Upper lobe of left lung (tissue), 6 donors: ENCODE measurements around the gene HCFC1. TPM values are rescaled to one million over a fixed set of nuclear protein-coding genes. Genes with fewer than 3 reads are reported as not detected.
"Not testable (repeated sequence)": the region's sequence is repeated elsewhere in the genome, so short reads cannot be mapped to it uniquely, and the experiment has no call there.

Source experiments
- ATAC-seq, 2 donors: fragments of 200-7000 bp; cut with Tn5 transposase; one replicate each; pipeline ENCODE4 v1.9.1; 2022; ENCODE audit warnings: mild to moderate bottlenecking in 2 of 2, moderate library complexity in 2 of 2; ENCODE audit not compliant: low FRiP score in 2 of 2
- DNase-seq, 2 donors: peaks; one replicate each; pipeline ENCODE4 v3.0.0-alpha.2; 2019 to 2020
- H3K27ac ChIP-seq, 4 donors: fragments of 200-600 bp; sonication (generic); one replicate each; pipeline ENCODE4 v1.5.1; 2016 to 2019
- H3K27me3 ChIP-seq, 4 donors: fragments of 200-600 bp; sonication (generic); one replicate each; pipeline ENCODE4 v1.5.1; 2017 to 2019
- H3K36me3 ChIP-seq, 4 donors: fragments of 200-600 bp; sonication (generic); one replicate each; pipeline ENCODE4 v1.5.1; 2016 to 2019
- H3K4me1 ChIP-seq, 4 donors: fragments of 200-600 bp; sonication (generic); one replicate each; pipeline ENCODE4 v1.5.1; 2018 to 2019
- H3K4me3 ChIP-seq, 4 donors: fragments of 200-600 bp; sonication (generic); one replicate each; pipeline ENCODE4 v1.5.1; 2017 to 2019; ENCODE audit warnings: mild to moderate bottlenecking in 2 of 4, moderate library complexity in 1 of 4
- H3K9me3 ChIP-seq, 4 donors: fragments of 200-600 bp; sonication (generic); one replicate each; pipeline ENCODE4 v1.5.1; 2018 to 2019
- CTCF ChIP-seq, 6 experiments: fragments of 450-650 bp in 4 of 6; fragments of 200-600 bp in 2 of 6; sonication (generic) in 2 of 6; IDR thresholded peaks; one replicate each; pipeline ENCODE4 v1.5.1; 2016 to 2019; ENCODE audit warnings: antibody characterized with exemption in 6 of 6
- EP300 ChIP-seq, 4 donors: sonication (generic); formaldehyde crosslinking; IDR thresholded peaks; one replicate each; pipeline ENCODE4 v1.5.1; 2017; ENCODE audit warnings: antibody characterized with exemption in 4 of 4, control low read depth in 2 of 4
- POLR2A ChIP-seq, 4 donors: fragments of 450-650 bp; IDR thresholded peaks; one replicate each; pipeline ENCODE4 v1.5.1; 2016 to 2017; ENCODE audit warnings: antibody characterized with exemption in 4 of 4, mild to moderate bottlenecking in 2 of 4
- POLR2AphosphoS5 ChIP-seq, 2 donors: sonication (generic); formaldehyde crosslinking; IDR thresholded peaks; one replicate each; pipeline ENCODE4 v1.5.1; 2017; ENCODE audit warnings: antibody characterized with exemption in 2 of 2
- WGBS, 2 donors: methylation state at CpG; one replicate each; pipeline ENCODE4 v1.1.5; 2017 to 2018; 5-methylcytosine and 5-hydroxymethylcytosine counted together
- total RNA-seq, 6 donors: library from RNA; depleted of rRNA in 4 of 6; stranded (reverse); fragments of >200 nt in 4 of 6; gene quantifications; one replicate each; pipeline versions ENCODE4 v1.1.0 to v1.2.1, GENCODE V29; 2016 to 2021
- donor health status: DM: no; HTN: no; CAD: no; lungs with moderate emphysema.
- donor health status: DM: no; HTN: yes; CAD: no; lungs with severe emphysema.

The HCFC1 gene
- total RNA-seq, 6 donors from 2014 or later: 40.8 to 78.9 (median 52.2) TPM

- no peaks in the 10 kb centered on the region for H3K27me3 ChIP-seq
- DNase-seq (no peak), ATAC-seq (no peak)
- 95 to 100% methylated on average over 6 to 8 of the region's 8 CpGs for WGBS, 2 donors
- TF ChIP-seq CTCF (IDR thresholded peaks at IDR 0.05) (no peak), EP300 (IDR thresholded peaks at IDR 0.05) (no peak), POLR2A (IDR thresholded peaks at IDR 0.05) (no peak), POLR2AphosphoS5 (IDR thresholded peaks at IDR 0.05) (no peak)
- H3K4me3 ChIP-seq: no peak overlapping the region
- H3K9me3 ChIP-seq: peaks cover 0 to under 1% (median 0%) of the 10 kb centered on the region in 4 donors
- H3K4me1 ChIP-seq: peaks cover 0 to 12% (median 0%) of the 10 kb centered on the region in 4 donors
- H3K36me3 ChIP-seq: no peaks in the 10 kb centered on the region
- H3K27ac ChIP-seq: no peak overlapping the region
These were observed 23.9 kb upstream of the HCFC1 start for GRCh38 chrX:153995504-153995903.

GRCh38 chrX:153994398-153994797 lies 22.8 kb upstream of the HCFC1 start:
- H3K4me3 ChIP-seq, DNase-seq, H3K4me1 ChIP-seq, H3K27ac ChIP-seq, H3K36me3 ChIP-seq, H3K27me3 ChIP-seq, ATAC-seq, H3K9me3 ChIP-seq: not testable (repeated sequence)
- 53% methylated on average over 5 of the region's 5 CpGs; no CpG with 5 or more reads in 1 of the 2 donors for WGBS, 2 donors

DNA sequence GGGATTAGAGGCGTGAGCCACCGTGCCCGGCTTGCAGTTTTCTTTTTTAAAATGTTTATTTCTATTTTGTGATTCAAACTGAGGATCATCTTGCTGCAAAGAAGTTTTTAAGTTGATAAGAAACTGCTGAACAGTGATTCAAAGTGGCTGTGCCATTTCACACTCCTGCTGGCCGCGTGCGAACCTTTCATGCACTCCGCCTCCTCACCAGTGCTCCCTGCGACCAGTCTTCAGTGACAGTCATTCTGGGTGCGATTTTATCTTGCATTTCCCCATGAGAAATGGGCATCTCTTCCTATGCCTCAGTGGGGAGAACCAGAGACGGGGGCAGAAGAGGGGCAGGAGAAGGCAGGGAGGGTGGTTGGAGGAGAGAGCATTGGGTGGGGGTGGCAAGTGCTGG lies 22.4 kb upstream of the HCFC1 start:
- Histone ChIP-seq H3K4me3 (no peak overlapping the region), H3K4me1 (no peaks in the 10 kb centered on the region), H3K9me3 (peaks cover 0 to 5% (median 0%) of the 10 kb centered on the region in 4 donors), H3K27ac (no peak overlapping the region), H3K36me3 (no peaks in the 10 kb centered on the region), H3K27me3 (no peaks in the 10 kb centered on the region)
- no peak for DNase-seq
- ATAC-seq: no peak
- WGBS, 2 donors: 90% methylated on average over 9 to 10 of the region's 10 CpGs
- no peak for TF ChIP-seq CTCF (IDR thresholded peaks at IDR 0.05)
- TF ChIP-seq POLR2A (IDR thresholded peaks at IDR 0.05): no peak
- TF ChIP-seq EP300 (IDR thresholded peaks at IDR 0.05): no peak
- TF ChIP-seq POLR2AphosphoS5 (IDR thresholded peaks at IDR 0.05): no peak

- no peak for ATAC-seq
- Histone ChIP-seq H3K4me1 (no peaks in the 10 kb centered on the region), H3K36me3 (no peaks in the 10 kb centered on the region), H3K9me3 (peaks cover 0 to 5% (median 0%) of the 10 kb centered on the region in 4 donors), H3K4me3 (no peak overlapping the region), H3K27me3 (no peaks in the 10 kb centered on the region), H3K27ac (no peak overlapping the region)
- no peak for DNase-seq
- TF ChIP-seq POLR2A (IDR thresholded peaks at IDR 0.05) (no peak), CTCF (IDR thresholded peaks at IDR 0.05) (no peak), POLR2AphosphoS5 (IDR thresholded peaks at IDR 0.05) (no peak), EP300 (IDR thresholded peaks at IDR 0.05) (no peak)
- WGBS, 2 donors: 80 to 92% methylated on average over 1 to 10 of the region's 12 CpGs
These were observed 21.5 kb upstream of the HCFC1 start for GRCh38 chrX:153993079-153993478.

- Histone ChIP-seq H3K27me3 (no peaks in the 10 kb centered on the region), H3K9me3 (peaks cover 0 to 5% (median 0%) of the 10 kb centered on the region in 4 donors), H3K27ac (no peak overlapping the region), H3K4me3 (no peak overlapping the region), H3K36me3 (no peaks in the 10 kb centered on the region), H3K4me1 (no peaks in the 10 kb centered on the region)
- TF ChIP-seq POLR2A (IDR thresholded peaks at IDR 0.05) (no peak), EP300 (IDR thresholded peaks at IDR 0.05) (no peak), CTCF (IDR thresholded peaks at IDR 0.05) (no peak), POLR2AphosphoS5 (IDR thresholded peaks at IDR 0.05) (no peak)
- no peak for ATAC-seq
- 81 to 84% methylated on average over 8 of the region's 8 CpGs for WGBS, 2 donors
- peak in 1 of 2 donors; percentile 28 for DNase-seq
These were observed 20.6 kb upstream of the HCFC1 start for GRCh38 chrX:153992180-153992579.
